ENCODE data around the gene ADD1.
A peak's percentile ranks its signal among the peaks of the same experiment; 100 is the strongest.

ADD1 gene

GRCh38 chr4:2806390-2807355 is 37.0 kb upstream of the ADD1 start:
- DNase-seq: no peak

GRCh38 chr4:2807571-2807970 is 36.1 kb upstream of the ADD1 start:
- DNase-seq: no peak

GRCh38 chr4:2808001-2808400 is 35.6 kb upstream of the ADD1 start:
- no peak for DNase-seq

- no peak for DNase-seq
Observed at GRCh38 chr4:2809610-2810180, 33.9 kb upstream of the ADD1 start.

GRCh38 chr4:2810388-2810787 is 33.3 kb upstream of the ADD1 start:
- no peak for DNase-seq

GRCh38 chr4:2811830-2812611 is 31.6 kb upstream of the ADD1 start:
- no peak for DNase-seq

- DNase-seq: no peak
Observed at GRCh38 chr4:2812612-2813354, 30.9 kb upstream of the ADD1 start.

- DNase-seq: no peak
Observed at GRCh38 chr4:2813446-2814405, 29.9 kb upstream of the ADD1 start.

GRCh38 chr4:2814627-2815270 is 28.9 kb upstream of the ADD1 start:
- DNase-seq: no peak

- no peak for DNase-seq
Observed at GRCh38 chr4:2816401-2816954, 27.2 kb upstream of the ADD1 start.

- no peak for DNase-seq
Observed at GRCh38 chr4:2817137-2817536, 26.5 kb upstream of the ADD1 start.

- DNase-seq: peak in 1 of 2 experiments; percentile 43
Observed at GRCh38 chr4:2817701-2818350, 25.8 kb upstream of the ADD1 start.

GRCh38 chr4:2818351-2818939 is 25.2 kb upstream of the ADD1 start:
- no peak for DNase-seq

GRCh38 chr4:2819244-2820215 is 24.1 kb upstream of the ADD1 start:
- DNase-seq: no peak

GRCh38 chr4:2820216-2820982 is 23.2 kb upstream of the ADD1 start:
- no peak for DNase-seq

GRCh38 chr4:2822461-2823300 is 21.0 kb upstream of the ADD1 start:
- DNase-seq: no peak

- DNase-seq: no peak
Observed at GRCh38 chr4:2823301-2823670, 20.4 kb upstream of the ADD1 start.
